Measurements from ENCODE around the gene SLC35E1.

SLC35E1 gene

DNA sequence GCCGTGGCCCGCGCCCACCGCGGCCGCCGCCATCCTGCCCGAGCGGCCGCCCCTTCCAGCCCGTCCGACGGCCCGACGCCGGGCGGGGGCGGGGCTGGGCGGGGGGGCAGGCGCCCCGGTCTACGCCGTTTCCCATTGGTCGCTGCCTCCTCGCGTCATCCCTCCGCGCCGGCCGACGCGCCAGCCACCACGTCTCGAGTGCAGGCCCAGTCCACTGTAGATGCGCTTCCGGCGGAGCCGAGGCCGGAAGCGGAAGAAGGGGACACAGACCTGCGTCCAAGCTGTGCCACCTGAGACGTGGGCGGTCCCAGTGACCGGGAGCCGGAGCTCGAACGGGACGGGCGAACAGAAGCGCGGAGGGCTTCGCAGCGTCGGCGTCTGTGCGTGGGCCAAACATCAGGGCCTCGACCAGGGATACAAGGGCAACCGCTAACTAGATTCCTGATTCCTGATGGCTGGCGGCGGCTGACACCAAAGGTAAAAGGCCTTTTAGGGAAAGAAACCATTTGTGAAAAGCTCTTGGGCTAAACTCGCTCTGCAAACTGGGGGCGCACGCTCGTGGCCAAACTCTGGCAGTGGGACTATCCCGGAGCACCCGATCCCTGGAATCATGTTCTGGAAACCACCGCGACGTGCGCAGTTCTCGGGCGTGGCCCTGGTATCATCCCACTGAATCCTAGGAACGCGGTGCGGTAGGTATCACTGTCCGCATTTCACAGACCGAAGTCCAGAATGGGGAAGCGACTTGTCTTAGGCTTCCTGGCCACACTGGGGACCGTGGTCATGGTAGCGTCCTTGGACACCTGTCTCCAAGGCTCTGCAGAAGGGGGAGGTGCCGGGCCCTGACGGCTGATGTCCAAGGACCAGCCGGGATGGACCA is at the start of gene SLC35E1:
Gene SLC35E1, minus strand, starts transcription at position 84 of the 880 bp plus-strand sequence. Its CDS starts 51 bp downstream, at position 33.
- peak; percentile 87 for DNase-seq (ENCODE audit: low read depth)

DNA sequence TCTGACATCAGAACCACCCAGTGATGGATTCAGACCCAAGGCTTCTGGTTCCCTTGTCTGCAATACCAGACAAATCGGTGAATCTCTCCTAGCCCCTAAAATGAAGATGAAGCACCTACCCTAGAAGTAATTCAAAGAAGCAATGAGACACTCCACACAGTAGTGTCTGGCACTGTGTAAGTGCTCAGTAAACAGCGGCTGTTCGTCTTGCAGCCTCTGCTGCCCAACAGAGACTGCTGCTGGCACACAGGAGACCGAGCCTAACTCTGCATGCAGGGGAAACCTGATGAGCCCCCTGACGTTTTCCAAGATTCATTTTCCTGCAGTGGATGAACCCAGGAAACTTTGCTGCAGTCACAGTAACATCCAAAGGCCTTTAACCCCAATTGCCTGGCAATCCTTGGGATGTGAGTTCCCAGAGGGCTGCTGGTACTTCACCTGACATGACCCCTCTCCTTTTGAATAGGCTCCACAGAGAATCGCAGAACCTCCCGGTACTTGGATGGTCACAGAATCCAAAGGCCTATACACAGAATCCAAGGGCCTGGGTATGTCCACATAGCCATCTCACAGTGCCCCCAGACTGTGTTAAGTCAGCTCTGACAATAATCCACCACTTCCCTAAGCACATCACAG is 49.1 kb upstream of the SLC35E1 start:
- DNase-seq (ENCODE audit: low read depth), result no peak

DNA sequence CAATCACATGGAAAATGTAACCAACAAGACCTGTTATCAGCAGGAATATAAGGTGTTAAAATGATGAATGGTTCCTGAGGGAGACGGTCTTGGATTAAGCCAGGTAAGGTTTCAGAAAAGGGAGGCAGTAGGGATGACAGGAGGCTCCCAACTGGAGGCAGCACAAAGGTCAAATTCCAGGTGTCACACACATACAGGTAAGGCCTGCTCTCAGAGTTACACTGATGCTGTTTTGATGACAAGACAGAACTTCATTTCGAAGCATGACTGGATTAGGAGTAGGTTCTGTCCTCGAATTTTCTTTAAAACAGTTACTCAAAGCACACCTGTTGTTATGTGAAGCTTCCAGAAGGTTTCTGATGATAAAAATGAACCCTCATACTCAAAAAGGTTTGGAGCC is 48.4 kb upstream of the SLC35E1 start:
- no peak for DNase-seq (ENCODE audit: low read depth)

DNA sequence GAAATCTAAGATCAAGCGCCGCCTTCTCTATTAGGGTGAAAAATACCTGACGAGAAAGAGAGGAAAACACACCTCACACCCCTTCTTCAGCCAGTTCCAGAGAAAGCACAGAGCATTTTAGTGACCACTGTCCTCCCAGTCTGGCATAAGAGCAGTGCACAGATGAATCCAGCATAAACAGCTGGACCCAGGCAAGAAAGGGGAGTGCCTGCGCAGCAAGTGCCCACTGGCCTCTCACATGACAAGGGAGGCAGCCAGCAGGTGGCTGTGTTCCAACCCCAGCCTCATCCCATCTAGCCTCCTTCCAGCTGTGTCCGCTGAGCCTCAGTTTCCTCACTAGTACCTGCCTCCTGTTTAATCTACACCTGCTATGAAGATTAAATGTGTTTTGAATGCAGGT is 47.8 kb upstream of the SLC35E1 start:
- no peak for DNase-seq (ENCODE audit: low read depth)

DNA sequence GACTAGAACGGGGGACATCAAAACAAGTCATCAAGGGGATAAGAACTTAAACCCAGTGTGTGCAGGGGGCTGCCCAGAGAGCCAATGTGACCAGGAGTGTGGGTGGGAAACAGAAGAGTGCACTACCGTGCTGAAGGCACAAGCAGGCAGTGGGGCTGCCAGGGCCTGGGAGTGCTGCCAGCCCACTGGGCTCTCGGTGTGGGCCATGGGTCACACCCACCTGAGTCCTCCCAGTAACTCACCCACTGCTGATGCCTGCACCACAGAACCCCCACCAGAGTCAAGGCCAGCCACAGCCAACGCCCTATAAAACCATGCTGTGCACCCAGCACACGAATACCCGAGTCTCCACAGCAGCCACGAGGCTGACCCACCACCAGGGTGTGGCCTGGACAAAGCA is 47.2 kb upstream of the SLC35E1 start:
- DNase-seq (ENCODE audit: low read depth), result no peak

DNA sequence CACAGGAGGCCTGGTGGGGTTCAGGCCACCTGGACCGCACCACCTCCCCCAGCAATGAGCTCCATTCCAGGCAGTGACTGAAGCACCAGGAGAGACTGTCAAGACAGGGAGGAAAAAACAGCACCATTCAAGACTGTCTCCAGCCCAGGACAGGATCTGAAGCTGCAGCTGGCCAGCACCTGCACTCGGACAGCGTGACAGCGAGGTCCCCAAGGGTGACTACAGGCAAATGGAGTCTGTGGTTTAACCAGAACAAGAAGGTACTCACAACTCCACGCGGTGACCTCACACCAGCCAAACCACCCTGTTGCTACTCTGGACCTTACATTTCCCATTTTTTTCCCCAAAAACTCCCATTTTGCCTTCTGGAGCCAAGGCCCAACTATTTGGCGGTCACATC is 46.0 kb upstream of the SLC35E1 start:
- no peak for DNase-seq (ENCODE audit: low read depth)

DNA sequence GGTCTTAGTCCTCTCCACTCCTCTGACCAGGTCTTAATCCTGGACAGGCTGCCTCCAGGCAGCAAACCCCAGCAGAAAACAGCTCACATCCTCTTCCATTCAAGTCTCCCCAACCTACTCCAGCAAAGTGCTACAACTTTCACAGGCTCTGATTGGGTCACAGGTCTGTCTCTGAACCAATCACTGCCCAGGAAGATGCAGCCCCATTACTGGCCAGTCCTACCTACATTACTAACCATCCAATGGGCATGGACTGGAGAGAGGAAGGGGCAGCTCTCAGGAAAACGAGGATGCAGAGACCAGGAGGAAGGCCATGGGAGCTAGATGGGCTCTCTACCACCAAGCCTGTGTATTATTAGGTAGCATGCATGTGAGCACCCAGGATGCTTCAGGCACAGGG is 43.6 kb upstream of the SLC35E1 start:
- DNase-seq (ENCODE audit: low read depth), result no peak

DNA sequence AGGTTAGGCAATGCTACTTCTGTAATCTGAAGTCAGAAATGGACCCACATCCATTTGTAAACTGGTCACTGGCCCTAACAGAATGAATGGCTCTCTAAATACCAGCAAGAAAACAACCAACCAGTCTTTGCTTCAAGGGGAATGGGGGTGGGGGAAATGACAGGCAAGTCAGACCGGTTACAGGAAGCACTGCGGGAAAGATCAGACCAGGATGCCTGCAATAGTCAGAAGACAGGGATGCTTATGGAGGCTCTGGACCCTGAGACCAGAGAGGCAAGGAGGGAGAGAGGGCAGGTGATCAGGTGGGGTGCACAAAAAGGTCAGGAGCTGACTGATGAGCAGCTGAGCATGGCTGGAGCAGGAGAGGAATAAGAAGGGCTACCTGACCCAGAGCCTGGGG is 42.7 kb upstream of the SLC35E1 start:
- no peak for DNase-seq (ENCODE audit: low read depth)

DNA sequence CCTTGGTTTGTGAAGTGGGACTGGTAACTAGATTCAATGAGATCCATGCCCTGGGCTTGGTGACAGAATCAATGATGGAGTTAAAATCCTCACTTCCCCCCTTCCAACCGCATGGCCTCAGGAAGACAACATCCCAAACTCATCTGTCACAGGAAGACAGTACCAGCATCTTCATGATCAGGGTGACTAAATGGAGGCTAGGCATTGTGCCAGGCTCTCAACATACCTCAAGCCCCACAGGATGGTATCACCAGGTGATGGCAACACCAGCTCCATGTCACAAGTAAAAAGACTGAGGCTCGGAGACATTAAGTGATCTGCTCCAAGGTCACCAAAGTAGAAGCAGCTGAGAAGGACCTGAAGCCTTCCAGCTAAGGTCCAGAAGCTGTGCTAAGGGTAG is 41.6 kb upstream of the SLC35E1 start:
- no peak for DNase-seq (ENCODE audit: low read depth)

DNA sequence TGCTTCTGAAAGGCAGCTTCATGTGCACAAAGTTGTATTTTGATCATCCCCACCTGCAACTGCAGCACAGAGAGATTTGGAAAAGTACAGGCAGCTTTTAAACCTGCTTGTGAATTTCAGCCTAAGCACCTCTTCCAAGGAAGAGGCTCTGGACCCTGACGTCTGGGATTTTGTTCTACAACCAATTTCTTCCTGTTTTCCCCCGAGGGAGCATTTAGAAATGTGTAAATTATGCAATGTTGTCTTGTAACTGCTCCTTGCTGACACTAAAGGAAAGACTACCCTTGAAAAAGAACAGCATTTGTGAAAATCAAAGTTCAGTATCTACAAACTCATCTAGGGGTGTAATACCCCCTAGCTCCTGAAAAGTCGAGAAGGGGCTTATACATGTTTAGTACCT is 40.4 kb upstream of the SLC35E1 start:
- DNase-seq (ENCODE audit: low read depth), result no peak

DNA sequence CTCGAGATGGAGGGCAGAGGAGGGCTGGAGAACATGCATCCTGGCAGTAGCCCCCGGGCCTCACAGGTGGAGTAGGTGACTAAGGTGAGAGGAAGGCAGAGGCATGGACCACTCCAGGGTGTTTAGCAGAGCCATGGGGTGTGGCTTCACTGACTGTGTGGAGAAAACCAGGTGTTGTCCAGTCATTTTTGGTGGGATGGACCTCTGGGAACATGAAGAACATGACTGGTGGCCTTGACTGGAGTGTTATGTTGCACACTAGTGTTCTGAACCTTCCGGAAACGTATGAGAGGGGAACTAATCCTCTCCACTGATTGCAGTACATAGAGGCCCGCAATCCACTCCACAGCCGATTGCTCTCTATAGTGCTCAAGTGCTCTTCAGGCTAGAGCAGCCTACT is 38.9 kb upstream of the SLC35E1 start:
- DNase-seq (ENCODE audit: low read depth), result no peak

DNA sequence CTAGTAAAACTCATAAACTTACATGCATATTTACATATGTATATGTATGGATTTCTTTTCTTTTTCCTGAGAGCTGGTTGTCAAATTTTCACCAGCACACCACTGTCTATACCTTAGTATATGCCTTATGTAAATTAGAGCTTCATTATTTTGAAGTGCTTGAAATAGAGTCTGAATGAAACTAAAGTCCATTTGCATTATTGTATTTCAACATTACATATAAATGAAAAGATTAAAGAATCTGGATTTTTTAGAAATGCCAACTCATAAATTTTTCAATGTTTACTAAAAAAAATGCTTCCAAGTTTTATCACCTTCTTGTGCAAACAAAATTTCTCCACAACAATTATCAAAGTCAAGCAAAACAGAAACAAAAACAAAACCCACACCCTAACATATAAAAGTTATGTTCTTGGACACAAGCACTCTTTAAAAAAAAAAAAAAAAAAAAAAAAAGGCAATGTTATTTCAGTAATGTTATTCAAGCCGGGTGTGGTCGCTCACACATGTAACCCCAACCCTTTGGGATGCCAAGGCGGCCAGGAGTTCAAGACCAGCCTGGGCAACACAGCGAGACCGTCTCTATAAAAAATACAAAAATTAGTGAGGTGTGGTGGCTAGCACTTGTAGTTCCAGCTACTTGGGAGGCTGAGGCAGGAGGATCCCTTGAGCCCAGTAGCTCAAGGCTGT is 37.4 kb upstream of the SLC35E1 start:
- DNase-seq (ENCODE audit: low read depth), result no peak

DNA sequence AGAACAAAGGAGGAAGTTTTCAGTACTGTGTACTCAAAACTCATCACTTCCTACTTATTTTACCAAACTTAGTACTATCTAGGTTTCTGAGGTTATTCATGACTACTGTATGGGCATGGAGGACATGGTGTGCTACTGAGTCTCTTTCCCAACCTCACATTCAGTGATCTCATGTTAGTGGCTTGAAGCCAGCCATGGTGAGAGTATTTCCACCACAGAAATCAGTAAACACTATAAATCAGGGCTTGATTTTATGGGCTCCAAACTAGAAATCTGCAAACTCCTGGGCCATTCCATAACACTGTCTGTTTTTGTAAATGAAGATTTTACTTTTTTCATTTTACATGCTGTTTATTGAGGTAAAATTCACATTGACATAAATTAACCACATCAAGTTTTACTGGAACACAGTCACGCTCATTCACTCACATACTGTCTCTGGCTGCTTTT is 36.1 kb upstream of the SLC35E1 start:
- DNase-seq (ENCODE audit: low read depth), result no peak

DNA sequence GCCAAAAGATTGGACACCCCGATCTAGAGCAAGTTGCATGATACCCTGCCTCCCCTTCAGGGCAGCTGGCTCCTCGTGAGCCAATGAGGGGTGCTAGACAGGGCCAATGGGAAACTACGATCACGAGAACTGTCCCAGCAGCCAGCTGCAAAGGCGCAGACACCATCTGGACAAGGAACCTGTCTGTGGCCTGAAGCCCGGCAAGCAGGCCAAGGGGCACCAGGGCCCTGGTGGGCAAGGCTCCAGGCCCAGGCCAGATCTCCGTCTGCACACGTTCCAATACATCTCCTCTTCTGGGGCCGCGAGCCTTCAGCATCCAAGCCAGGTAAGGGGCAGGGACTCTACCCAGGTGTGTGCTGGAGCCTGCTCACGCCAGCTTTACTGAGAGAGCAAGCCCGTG is 35.6 kb upstream of the SLC35E1 start:
- DNase-seq (ENCODE audit: low read depth), result no peak

DNA sequence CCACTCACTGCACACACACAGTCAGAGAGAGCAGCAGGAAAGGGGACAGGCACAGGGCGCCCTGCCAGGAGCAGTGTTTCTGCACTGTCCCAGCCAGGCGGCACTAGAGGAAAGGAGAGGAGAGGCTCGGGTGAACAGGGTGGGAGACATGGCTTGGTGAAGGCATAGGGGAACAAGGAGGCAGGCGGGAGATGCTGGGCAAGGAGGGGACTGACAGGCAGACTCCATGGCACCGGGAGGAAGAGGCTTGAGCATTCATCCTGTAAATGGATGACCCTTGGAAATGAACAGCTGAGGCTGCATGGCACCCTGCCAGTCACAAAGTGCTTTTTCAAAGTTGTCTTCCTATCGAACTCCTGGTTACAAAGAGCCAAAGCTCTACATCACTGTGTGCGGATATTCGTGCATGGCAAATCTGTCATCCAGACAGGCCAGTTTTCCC is 33.4 kb upstream of the SLC35E1 start:
- DNase-seq (ENCODE audit: low read depth), result no peak

DNA sequence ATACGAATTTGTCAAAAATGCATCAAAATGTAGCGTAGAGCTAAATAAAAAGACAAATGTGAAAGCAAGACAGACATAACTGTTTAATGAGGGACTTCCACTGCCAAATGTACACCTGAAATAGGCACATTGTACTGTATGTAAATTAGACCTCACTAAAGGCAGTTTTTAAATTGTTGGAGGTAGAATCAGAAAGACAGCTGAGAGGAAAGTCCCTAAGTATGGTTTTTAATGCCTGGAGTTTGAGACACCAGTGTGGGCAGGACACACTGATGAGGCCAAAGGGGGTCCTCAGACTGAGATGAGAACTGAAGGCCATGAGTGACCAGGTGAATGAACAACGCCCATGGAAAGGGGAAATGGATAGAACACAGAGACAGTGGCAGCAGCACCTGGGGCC is 32.9 kb upstream of the SLC35E1 start:
- no peak for DNase-seq (ENCODE audit: low read depth)

DNA sequence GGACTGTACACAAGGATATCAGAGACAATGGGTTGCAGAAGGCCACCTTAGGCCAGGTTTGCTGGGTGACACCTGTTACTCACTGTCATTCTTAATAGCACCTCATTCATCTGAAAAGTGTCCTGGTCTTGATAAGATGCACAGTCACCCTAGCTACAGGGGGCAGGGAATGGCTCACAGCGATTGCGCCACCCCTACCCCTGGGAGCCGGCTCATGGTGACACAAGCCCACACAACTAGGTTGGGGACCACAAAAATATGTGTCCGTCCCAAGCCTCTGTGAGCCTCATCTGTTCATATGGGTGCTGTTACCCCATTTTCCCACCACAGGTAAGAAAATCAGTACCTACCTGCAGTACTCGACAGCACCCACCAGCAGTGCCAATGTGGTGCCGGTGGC is 32.4 kb upstream of the SLC35E1 start:
- no peak for DNase-seq (ENCODE audit: low read depth)

DNA sequence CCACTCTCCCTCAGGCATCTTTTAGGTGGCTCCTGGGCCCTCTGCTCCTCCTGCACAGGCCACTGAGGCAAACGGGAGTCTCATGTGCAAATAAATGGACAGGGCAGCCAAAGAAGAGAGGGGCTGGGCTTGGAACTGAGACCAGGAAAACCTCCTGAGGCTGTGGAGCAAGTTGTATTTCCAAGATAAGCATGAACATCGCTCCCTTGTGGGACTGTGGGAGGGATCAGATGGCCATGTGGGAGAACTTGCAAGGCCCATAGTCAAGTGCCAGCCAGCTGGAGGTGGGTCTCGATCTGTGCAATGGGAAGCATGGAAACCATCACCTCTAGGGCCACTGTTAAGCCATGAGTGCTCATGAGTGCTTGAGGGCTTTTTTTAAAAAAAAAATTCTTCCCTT is 30.9 kb upstream of the SLC35E1 start:
- DNase-seq (ENCODE audit: low read depth), result no peak

DNA sequence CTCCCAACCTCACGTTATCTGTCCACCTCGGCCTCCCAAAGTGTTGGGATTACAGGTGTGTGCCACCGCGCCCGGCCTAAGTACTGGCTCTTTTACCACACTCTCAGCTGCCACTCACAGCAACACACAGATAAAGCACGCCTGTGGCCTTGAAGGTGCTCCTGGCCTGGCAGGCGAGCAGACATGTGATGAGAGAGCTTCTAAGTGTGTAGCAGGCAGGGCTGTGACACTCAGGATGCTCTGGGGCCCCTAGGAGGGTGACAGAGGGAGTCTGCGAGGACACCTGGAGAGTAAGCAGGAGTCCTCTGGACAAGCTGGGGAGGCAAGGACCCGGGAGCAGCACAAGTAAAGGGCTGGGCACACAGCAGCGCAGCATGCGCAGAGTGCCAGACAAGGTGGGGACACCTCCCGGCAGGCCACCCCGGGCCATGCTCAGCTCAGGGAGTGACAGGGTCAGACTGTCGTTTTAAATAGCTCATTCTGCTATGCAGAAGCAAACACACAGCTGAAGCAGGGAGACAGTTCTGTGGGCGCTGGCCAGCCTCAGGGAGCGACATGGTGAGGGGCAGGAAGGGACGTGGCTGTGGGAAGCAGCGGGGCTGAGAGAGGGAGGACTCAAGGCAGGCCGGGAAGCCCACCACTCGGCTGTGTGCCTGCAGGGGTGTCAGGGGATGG is 29.3 kb upstream of the SLC35E1 start:
- DNase-seq (ENCODE audit: low read depth), result no peak

DNA sequence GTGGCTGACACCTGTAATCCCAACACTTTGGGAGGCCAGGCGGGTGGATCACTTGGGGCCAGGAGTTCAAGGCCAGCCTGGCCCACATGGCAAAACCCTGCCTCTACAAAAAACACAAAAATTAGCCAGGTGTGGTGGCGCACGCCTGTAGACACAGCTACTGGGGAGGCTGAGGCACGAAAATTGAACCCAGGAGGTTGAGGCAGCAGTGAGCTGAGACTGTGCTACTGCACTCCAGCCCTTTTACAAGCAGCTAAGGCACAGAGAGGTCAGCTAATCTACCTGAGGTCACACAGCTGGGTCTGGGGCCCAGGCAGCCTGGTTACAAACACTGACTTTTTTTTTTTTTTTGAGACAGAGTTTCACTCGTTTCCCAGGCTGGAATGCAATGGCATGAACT is 28.6 kb upstream of the SLC35E1 start:
- DNase-seq (ENCODE audit: low read depth), result no peak

DNA sequence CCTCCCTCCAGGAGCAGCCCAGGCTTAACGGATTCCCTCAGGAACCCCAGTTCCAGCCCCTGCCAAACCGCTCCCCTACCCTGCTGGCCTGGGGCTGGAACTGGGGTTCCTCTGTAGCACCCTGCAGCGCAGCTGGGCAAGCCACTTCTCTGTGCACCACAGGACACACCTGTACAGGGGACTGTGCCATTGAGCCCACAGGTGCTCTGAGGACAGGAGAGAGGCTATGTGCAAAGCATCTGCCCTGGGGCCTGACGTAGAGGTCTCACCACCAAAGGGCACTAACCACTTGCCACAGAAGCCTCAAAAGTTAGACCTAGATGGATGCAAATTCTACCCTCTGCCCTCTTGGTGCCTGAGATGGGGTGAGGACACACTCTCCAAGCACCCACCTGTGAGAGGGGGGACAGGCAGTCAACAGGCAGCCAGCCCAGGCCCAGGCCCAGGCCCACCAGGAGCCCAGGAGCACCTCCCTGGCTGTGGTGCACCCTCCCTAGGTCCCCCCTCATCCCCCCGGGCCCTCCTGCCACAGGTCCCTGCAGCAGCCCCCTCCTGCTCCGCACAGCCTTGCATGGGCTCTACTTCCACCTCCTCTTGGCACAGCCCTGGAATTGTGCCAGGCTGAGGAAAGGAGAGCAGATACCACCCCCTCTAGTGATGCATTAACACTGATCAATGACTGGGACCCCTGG is 27.6 kb upstream of the SLC35E1 start:
- DNase-seq (ENCODE audit: low read depth), result no peak

DNA sequence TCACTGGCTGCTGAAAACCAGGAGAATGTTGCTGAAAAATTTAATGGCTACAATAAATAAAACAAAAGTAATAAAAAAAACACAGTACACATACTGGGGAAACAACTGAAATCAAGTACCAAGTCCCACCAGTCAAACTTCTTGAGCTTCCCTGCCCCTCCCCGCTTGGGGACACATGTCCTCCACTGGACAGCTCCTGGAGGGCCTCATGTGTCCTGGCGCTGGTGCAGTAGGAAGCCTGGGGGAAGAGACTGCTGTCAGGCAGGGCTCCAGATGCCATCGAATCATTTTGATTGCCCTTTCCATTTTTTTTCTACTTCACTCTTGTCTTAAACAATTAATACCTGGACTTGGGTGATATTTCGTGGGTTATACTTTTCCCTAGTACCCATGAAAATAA is 26.6 kb upstream of the SLC35E1 start:
- no peak for DNase-seq (ENCODE audit: low read depth)
